H9 (cell line): Measurements from ENCODE around the gene GTF3C5. TPM values are rescaled to one million over a fixed set of nuclear protein-coding genes. Genes with fewer than 3 reads are reported as not detected.

Experiments used
- DNase-seq: peaks from one replicate; pipeline ENCODE4 v3.0.0-alpha.2; 2017
- H2AFZ ChIP-seq: one replicate; pipeline ENCODE4 v1.6.1; 2013; ENCODE audit warnings: mild to moderate bottlenecking, low read length, control low read depth, moderate library complexity
- H2AK5ac ChIP-seq: 2 replicates; pipeline ENCODE4 v1.6.1; 2013; ENCODE audit warnings: low read length, control low read depth, mixed read lengths; ENCODE audit not compliant: insufficient read length
- H2BK120ac ChIP-seq: one replicate; pipeline ENCODE4 v1.6.1; 2013; ENCODE audit warnings: low read depth, mild to moderate bottlenecking, low read length, control low read depth, inconsistent platforms; ENCODE audit not compliant: poor library complexity, severe bottlenecking
- H2BK12ac ChIP-seq: 2 replicates; pipeline ENCODE4 v1.6.1; 2013; ENCODE audit warnings: low read length, control low read depth, mixed read lengths, low read depth; ENCODE audit not compliant: insufficient read length
- H2BK15ac ChIP-seq: 2 replicates; pipeline ENCODE4 v1.6.1; 2013; ENCODE audit warnings: low read depth, low read length, control low read depth
- H2BK20ac ChIP-seq: one replicate; pipeline ENCODE4 v1.6.1; 2013; ENCODE audit warnings: low read depth, mild to moderate bottlenecking, low read length, control low read depth, inconsistent platforms; ENCODE audit not compliant: poor library complexity, severe bottlenecking
- H2BK5ac ChIP-seq: 2 replicates; pipeline ENCODE4 v1.6.1; 2013; ENCODE audit warnings: low read length, control low read depth, mixed read lengths; ENCODE audit not compliant: insufficient read length
- H3K14ac ChIP-seq: 2 replicates; pipeline ENCODE4 v1.6.1; 2013; ENCODE audit warnings: low read length, control low read depth; ENCODE audit not compliant: insufficient read depth
- H3K18ac ChIP-seq: 2 replicates; pipeline ENCODE4 v1.6.1; 2013; ENCODE audit warnings: low read depth, mild to moderate bottlenecking, mixed read lengths, low read length, control low read depth; ENCODE audit not compliant: insufficient read length
- H3K23ac ChIP-seq: 2 replicates; pipeline ENCODE4 v1.6.1; 2013; ENCODE audit warnings: low read length, control low read depth, mixed read lengths, low read depth; ENCODE audit not compliant: insufficient read length
- H3K23me2 ChIP-seq: 2 replicates; pipeline ENCODE4 v1.6.1; 2013; ENCODE audit warnings: low read depth, mild to moderate bottlenecking, mixed read lengths, low read length, control low read depth; ENCODE audit not compliant: insufficient read length, poor library complexity, severe bottlenecking
- H3K27ac ChIP-seq: 2 replicates; pipeline ENCODE4 v1.5.1; 2013; ENCODE audit warnings: low read length, control low read depth, mixed read lengths, low read depth; ENCODE audit not compliant: insufficient read length
- H3K27me3 ChIP-seq: 2 replicates; pipeline ENCODE4 v1.6.1; 2013; ENCODE audit warnings: low read length, control low read depth, inconsistent platforms; ENCODE audit not compliant: insufficient read depth
- H3K4ac ChIP-seq: 2 replicates; pipeline ENCODE4 v1.6.1; 2013; ENCODE audit warnings: low read depth, mild to moderate bottlenecking, control low read depth, inconsistent platforms, low read length, moderate library complexity
- H3K4me1 ChIP-seq: 2 replicates; pipeline ENCODE4 v1.6.1; 2013; ENCODE audit warnings: low read length, control low read depth, inconsistent platforms; ENCODE audit not compliant: insufficient read depth
- H3K4me2 ChIP-seq: 2 replicates; pipeline ENCODE4 v1.6.1; 2013; ENCODE audit warnings: low read length, control low read depth, mixed read lengths; ENCODE audit not compliant: insufficient read length, insufficient read depth
- H3K56ac ChIP-seq: 2 replicates; pipeline ENCODE4 v1.6.1; 2013; ENCODE audit warnings: low read depth, mild to moderate bottlenecking, mixed read lengths, low read length, control low read depth; ENCODE audit not compliant: insufficient read length
- H3K79me1 ChIP-seq: 2 replicates; pipeline ENCODE4 v1.6.1; 2013; ENCODE audit warnings: low read depth, mild to moderate bottlenecking, moderate library complexity, low read length, control low read depth, inconsistent platforms; ENCODE audit not compliant: insufficient read depth, poor library complexity, severe bottlenecking
- H3K79me2 ChIP-seq: 2 replicates; pipeline ENCODE4 v1.6.1; 2013; ENCODE audit warnings: low read length, control low read depth, inconsistent platforms; ENCODE audit not compliant: insufficient read depth
- H3K9ac ChIP-seq: 2 replicates; pipeline ENCODE4 v1.6.1; 2013; ENCODE audit warnings: low read length, control low read depth, mixed read lengths; ENCODE audit not compliant: insufficient read length; ENCODE audit errors: extremely low read depth
- H3K9me3 ChIP-seq: one replicate; pipeline ENCODE4 v1.6.1; 2013; ENCODE audit warnings: low read depth, low read length, inconsistent platforms; ENCODE audit not compliant: control insufficient read depth
- H3T11ph ChIP-seq: one replicate; pipeline ENCODE4 v1.6.1; 2013; ENCODE audit warnings: mild to moderate bottlenecking, low read length, control low read depth, inconsistent platforms
- H4K20me1 ChIP-seq: one replicate; pipeline ENCODE4 v1.6.1; 2013; ENCODE audit not compliant: control insufficient read depth, insufficient read length, insufficient read depth
- H4K5ac ChIP-seq: 2 replicates; pipeline ENCODE4 v1.6.1; 2013; ENCODE audit warnings: low read depth, mild to moderate bottlenecking, mixed read lengths, low read length, control low read depth; ENCODE audit not compliant: insufficient read length
- H4K8ac ChIP-seq: replicated peaks from 2 replicates; pipeline ENCODE4 v1.6.1; 2013; ENCODE audit warnings: low read length, control low read depth, mixed read lengths, low read depth; ENCODE audit not compliant: insufficient read length
- H4K91ac ChIP-seq: 2 replicates; pipeline ENCODE4 v1.6.1; 2013; ENCODE audit warnings: low read depth, mild to moderate bottlenecking, moderate library complexity, mixed read lengths, low read length, control low read depth; ENCODE audit not compliant: insufficient read length
- H3K27ac Mint-ChIP-seq, 3 experiments: 2 replicates in 2 of 3; 3 replicates in 1 of 3; pipeline ENCODE4 v1.8.0; 2020 to 2021; ENCODE audit warnings: mixed read lengths in 3 of 3, mild to moderate bottlenecking in 1 of 3, moderate library complexity in 1 of 3
- H3K27me3 Mint-ChIP-seq: 2 replicates; pipeline ENCODE4 v1.8.0; 2021; ENCODE audit warnings: low read depth, mild to moderate bottlenecking, moderate library complexity, mixed read lengths
- H3K36me3 Mint-ChIP-seq, 3 experiments: 2 replicates in 2 of 3; 3 replicates in 1 of 3; pipeline ENCODE4 v1.8.0; 2020 to 2021; ENCODE audit warnings: low read depth in 3 of 3, mixed read lengths in 3 of 3; ENCODE audit not compliant: insufficient read depth in 1 of 3
- H3K4me1 Mint-ChIP-seq, 2 experiments: 2 replicates each; pipeline ENCODE4 v1.8.0; 2020; ENCODE audit warnings: mixed read lengths in 2 of 2
- H3K4me3 Mint-ChIP-seq, 2 experiments: 2 replicates in 1 of 2; 3 replicates in 1 of 2; pipeline ENCODE4 v1.8.0; 2020 to 2021; ENCODE audit warnings: mild to moderate bottlenecking in 2 of 2, mixed read lengths in 2 of 2, moderate library complexity in 1 of 2
- H3K9me3 Mint-ChIP-seq, 2 experiments: 2 replicates in 1 of 2; 3 replicates in 1 of 2; pipeline ENCODE4 v1.8.0; 2020; ENCODE audit warnings: mild to moderate bottlenecking in 2 of 2, mixed read lengths in 2 of 2, moderate library complexity in 1 of 2
- WGBS: extraction: QIAGEN DNeasy Blood & Tissue Kit; methylation state at CpG from one replicate; pipeline ENCODE4 v1.1.7; 2013; ENCODE audit warnings: missing lambda C conversion rate, low lambda C conversion rate, mixed read lengths; ENCODE audit not compliant: insufficient read length; ENCODE audit errors: extremely low coverage; 5-methylcytosine and 5-hydroxymethylcytosine counted together
- total RNA-seq: library from RNA; stranded (reverse); gene quantifications from 2 replicates; pipeline ENCODE4 v1.2.1, GENCODE V29; 2021
- TF ChIP-seq, protein P1 (sequence below): fragments of 200-600 bp; sonication (generic); conservative IDR thresholded peaks from 3 replicates; pipeline ENCODE4 v1.8.0; 2021; ENCODE audit warnings: antibody characterized with exemption, mild to moderate bottlenecking

The GTF3C5 gene
- total RNA-seq, 1 experiment from 2014 or later, result 88.9 TPM

GRCh38 chr9:132985489-132985888 lies 45.3 kb upstream of the GTF3C5 start:
- H3K36me3 Mint-ChIP-seq, result no peaks in the 10 kb centered on the region
- Histone ChIP-seq H3K27ac (no peak overlapping the region), H3K4me2 (no peak overlapping the region), H4K5ac (no peak overlapping the region), H4K91ac (no peak overlapping the region), H2AK5ac (no peak overlapping the region), H2BK120ac (no peak overlapping the region), H4K8ac (no peak overlapping the region), H3K9ac (no peak overlapping the region), H2AFZ (no peak overlapping the region), H3K79me1 (no peaks in the 10 kb centered on the region), H3K4ac (no peak overlapping the region), H2BK20ac (no peak overlapping the region), H2BK5ac (no peak overlapping the region), H3K79me2 (no peaks in the 10 kb centered on the region), H3K9me3 (no peaks in the 10 kb centered on the region), H3T11ph (no peak overlapping the region), H3K14ac (no peak overlapping the region), H3K23me2 (no peaks in the 10 kb centered on the region), H2BK15ac (no peak overlapping the region), H4K20me1 (no peaks in the 10 kb centered on the region), H2BK12ac (no peak overlapping the region), H3K56ac (no peak overlapping the region), H3K23ac (no peak overlapping the region), H3K4me1 (no peaks in the 10 kb centered on the region), H3K18ac (no peak overlapping the region), H3K27me3 (no peaks in the 10 kb centered on the region)
- TF ChIP-seq, protein P1, sequence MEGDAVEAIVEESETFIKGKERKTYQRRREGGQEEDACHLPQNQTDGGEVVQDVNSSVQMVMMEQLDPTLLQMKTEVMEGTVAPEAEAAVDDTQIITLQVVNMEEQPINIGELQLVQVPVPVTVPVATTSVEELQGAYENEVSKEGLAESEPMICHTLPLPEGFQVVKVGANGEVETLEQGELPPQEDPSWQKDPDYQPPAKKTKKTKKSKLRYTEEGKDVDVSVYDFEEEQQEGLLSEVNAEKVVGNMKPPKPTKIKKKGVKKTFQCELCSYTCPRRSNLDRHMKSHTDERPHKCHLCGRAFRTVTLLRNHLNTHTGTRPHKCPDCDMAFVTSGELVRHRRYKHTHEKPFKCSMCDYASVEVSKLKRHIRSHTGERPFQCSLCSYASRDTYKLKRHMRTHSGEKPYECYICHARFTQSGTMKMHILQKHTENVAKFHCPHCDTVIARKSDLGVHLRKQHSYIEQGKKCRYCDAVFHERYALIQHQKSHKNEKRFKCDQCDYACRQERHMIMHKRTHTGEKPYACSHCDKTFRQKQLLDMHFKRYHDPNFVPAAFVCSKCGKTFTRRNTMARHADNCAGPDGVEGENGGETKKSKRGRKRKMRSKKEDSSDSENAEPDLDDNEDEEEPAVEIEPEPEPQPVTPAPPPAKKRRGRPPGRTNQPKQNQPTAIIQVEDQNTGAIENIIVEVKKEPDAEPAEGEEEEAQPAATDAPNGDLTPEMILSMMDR, result no peak
- DNase-seq, result no peak
- H3K27ac Mint-ChIP-seq, result no peak overlapping the region; a peak in 1 of 7 replicates
- H3K9me3 Mint-ChIP-seq, result peaks cover 0 to 6% of the 10 kb centered on the region in 2 experiments; a peak in 3 of 5 replicates
- no peak overlapping the region for H3K4me3 Mint-ChIP-seq
- H3K27me3 Mint-ChIP-seq, result peaks cover 55% of the 10 kb centered on the region
- H3K4me1 Mint-ChIP-seq, result no peaks in the 10 kb centered on the region
- WGBS, result no CpG with 5 or more reads among the region's 8 CpGs
